ENCODE results near the gene ZNF692.

ZNF692 gene

GRCh38 chr1:248873993-248874533 lies 15.2 kb upstream of the ZNF692 start:
- peak overlapping the region; percentile 86 for H3K4me3 ChIP-seq (ENCODE audit: low read depth, low read length)
- peak; percentile 83 for DNase-seq (ENCODE audit: low read depth)
- no peak for TF ChIP-seq CTCF (IDR thresholded peaks at IDR 0.05; ENCODE audit: low read depth, low read length, missing control alignments)
- in situ Hi-C loops (cut with HindIII; ENCODE audit: low sequenced_read_pairs) = no loop called here

- no peak for TF ChIP-seq CTCF (IDR thresholded peaks at IDR 0.05; ENCODE audit: low read depth, low read length, missing control alignments)
- in situ Hi-C loops (cut with HindIII; ENCODE audit: low sequenced_read_pairs) = no loop called here
- DNase-seq (ENCODE audit: low read depth) = peak; percentile 91
- peak overlapping the region; percentile 86 for H3K4me3 ChIP-seq (ENCODE audit: low read depth, low read length)
Observed at GRCh38 chr1:248873409-248873992, 14.6 kb upstream of the ZNF692 start.

GRCh38 chr1:248872752-248873408 lies 14.0 kb upstream of the ZNF692 start:
- peak overlapping the region; percentile 86 for H3K4me3 ChIP-seq (ENCODE audit: low read depth, low read length)
- in situ Hi-C loops (cut with HindIII; ENCODE audit: low sequenced_read_pairs) = no loop called here
- no peak for TF ChIP-seq CTCF (IDR thresholded peaks at IDR 0.05; ENCODE audit: low read depth, low read length, missing control alignments)
- peak; percentile 39 for DNase-seq (ENCODE audit: low read depth)

- no peak overlapping the region for H3K4me3 ChIP-seq (ENCODE audit: low read depth, low read length)
- DNase-seq (ENCODE audit: low read depth) = no peak
- no peak for TF ChIP-seq CTCF (IDR thresholded peaks at IDR 0.05; ENCODE audit: low read depth, low read length, missing control alignments)
- in situ Hi-C loops (cut with HindIII; ENCODE audit: low sequenced_read_pairs) = no loop called here
Observed at GRCh38 chr1:248871837-248872401, 13.0 kb upstream of the ZNF692 start.

- in situ Hi-C loops (cut with HindIII; ENCODE audit: low sequenced_read_pairs) = no loop called here
- DNase-seq (ENCODE audit: low read depth) = no peak
- H3K4me3 ChIP-seq (ENCODE audit: low read depth, low read length) = peak overlapping the region; percentile 52
Observed at GRCh38 chr1:248862998-248863881, 4.4 kb upstream of the ZNF692 start.

More at GRCh38 chr1:248862998-248863881, 4.4 kb upstream of the ZNF692 start:
- no peak for TF ChIP-seq CTCF (IDR thresholded peaks at IDR 0.05; ENCODE audit: low read depth, low read length, missing control alignments)
